GM18502 (cell line): ENCODE results near the gene FAT3.

Source experiments
- ATAC-seq: cut with Tn5 transposase; IDR thresholded peaks from one replicate; pipeline ENCODE4 v1.9.1; 2021; ENCODE audit warnings: mild to moderate bottlenecking; ENCODE audit not compliant: unreplicated experiment, poor library complexity

The FAT3 gene

DNA sequence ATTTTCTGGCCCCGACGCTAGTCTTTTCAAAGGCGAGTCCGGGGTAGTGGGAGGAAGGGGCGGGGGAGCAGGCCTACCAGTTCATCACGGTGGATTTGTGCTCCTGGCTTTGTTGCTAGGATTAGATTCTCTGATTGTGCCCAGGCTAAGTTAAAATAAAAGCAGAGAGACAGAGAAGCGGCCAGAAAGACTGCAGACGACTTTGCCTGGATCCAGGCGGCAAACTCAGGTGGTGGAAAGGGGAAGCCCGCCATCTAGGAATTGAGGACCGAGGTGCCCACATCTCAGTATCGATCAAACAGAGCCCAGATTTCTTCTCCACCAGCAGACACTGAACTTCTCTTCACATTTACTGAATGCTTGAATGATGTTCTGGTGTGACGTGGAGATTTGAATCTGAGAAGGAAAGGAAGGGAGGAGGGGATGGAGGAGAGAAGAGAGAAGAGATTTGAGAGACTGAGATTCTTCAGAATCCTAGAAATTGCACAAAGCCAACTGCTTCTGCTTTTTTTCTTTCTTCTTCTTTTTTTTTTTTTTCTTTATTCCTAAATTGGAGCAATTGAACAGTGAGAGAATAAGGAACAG lies 2.7 kb downstream of the FAT3 start:
- no peak for ATAC-seq

DNA sequence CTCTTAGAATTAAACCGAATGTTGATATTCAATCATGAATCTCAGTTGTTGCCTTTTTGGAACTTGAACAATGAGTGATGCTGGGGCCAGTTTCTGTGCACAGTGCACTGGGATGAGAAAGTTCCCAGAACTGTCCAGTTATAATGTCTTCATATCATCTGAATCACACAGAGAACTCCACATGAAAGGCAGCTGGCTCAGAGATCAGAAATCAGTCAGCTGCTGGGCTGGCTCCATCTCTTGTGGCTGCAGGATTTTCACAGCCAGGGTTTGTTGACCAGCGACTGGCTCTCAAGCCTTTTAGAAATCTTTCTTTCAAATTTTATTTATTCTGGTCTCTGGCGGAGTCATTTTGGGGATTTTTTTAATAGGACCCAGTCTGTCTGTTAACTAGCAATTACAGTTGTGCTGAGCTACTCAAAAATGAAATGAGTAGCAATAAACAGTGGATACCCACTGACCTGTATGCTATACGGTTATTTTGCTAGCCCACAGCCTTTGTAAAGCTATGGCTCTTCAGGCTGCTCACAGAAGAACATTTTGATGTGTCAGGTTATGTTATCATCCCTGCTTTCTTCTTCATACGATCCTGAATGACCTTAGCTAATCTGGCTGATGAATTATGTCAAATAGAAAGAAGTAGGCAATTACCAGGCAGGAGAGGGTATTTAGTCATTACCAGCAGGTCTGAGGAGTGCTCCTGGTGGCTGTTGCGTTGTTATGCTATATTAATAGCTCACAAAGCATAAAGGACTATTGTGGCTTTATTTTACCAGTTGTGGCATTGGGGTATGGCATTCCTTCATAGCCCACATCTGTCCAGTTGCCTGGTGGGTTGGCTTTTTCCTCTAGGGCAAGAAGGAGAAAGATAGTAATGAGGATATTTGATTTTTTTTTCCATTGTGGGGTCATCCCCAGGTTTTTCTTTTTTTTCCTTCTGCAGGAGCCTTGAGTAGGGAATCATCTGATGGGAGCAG lies 3.6 kb downstream of the FAT3 start:
- no peak for ATAC-seq

GRCh38 chr11:92236856-92237255 lies 12.2 kb downstream of the FAT3 start:
- no peak for ATAC-seq

GRCh38 chr11:92240916-92241315 lies 16.3 kb downstream of the FAT3 start:
- no peak for ATAC-seq

DNA sequence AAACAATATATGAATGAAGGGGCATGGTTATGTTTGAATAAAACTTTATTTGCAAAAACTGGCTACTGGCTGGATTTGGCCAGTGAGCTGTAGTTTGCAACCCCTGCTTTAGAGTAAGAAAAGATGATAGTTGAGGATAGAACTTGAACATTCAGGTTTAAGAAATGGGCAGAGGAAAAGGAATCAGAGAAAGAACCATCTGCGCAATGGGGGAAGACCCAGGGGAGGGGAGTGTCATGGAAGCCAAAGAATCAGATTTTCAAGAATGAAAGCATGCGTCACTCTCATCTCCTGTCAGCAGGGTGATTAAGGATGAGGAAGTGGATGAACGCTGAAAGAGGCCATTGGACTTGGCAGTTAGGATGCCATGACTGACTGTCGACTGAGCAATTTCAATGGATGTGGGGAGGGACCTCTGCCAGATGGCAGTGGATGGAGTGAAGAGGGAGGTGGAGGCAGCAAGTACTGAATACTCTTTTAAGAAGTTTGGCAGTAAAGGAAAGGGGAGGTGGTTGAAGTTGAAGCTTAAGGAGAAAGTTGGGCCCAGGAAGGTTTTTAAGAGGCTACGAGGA lies 21.2 kb downstream of the FAT3 start:
- ATAC-seq = no peak

DNA sequence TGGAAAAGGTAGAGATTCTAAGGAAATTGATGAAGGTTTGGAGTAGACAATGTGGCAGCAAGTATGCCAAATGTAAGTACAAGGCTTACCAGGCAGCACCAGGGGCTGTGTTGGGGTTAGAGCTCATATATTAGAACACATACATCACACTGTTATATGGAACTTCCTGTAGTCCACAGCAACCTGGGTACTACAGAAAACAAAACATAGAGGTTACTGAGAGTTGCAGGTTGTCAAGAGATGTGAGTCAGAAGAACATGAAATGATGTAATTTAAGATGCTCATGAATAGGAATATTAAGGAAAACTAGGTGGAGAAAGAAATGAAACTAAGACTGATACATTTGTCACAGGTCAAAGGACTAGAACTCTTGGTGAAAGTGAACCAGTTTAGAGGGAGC lies 22.0 kb downstream of the FAT3 start:
- no peak for ATAC-seq

DNA sequence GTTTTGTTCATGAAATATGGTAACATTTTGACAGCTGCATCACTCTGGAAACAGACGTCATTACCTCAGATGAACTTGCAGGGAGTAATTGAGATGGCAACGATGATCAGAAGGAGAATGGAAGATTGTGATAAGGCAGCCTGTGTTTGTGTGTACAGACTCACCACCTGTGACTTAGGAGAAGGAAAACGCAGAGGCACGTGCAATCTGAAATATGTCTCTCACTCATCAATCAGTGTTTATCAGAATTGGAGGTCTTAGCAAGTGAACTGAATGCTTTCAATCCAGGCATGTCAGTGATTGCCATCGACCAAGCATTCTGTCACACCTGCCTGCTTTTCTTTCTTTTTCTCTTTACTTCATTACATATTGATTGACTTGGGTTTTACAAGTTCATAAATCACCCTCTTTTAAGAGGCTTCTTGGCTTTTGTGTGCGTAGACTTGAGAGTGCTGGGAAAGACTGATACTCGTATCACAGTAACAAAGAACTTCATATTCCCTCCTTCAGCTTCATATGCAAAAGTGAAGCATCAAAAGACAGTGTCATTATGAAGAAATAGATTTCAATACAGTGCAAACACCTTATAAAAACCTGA lies 24.6 kb downstream of the FAT3 start:
- no peak for ATAC-seq

- ATAC-seq = no peak
Observed at GRCh38 chr11:92251980-92252379, 27.4 kb downstream of the FAT3 start.

GRCh38 chr11:92253421-92253820 lies 28.8 kb downstream of the FAT3 start:
- ATAC-seq = no peak

DNA sequence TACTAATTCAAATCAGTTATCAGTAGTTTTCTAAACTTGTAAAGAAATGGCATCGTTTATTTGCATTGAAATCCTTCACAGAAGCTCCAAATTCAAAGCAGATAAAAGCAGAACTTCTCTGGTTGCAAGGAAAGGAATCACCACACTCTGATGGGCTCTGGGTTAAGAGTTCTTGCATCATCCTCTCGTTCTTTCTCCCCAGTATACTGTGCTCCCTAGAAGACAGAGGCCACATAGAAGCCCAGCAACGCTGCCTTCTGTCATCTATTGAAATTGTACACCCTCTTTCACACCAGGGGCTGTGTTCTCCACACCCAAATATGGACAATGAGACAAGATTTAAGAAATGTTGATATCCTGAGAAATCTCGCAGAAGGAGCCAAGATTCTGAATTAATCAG lies 29.3 kb downstream of the FAT3 start:
- no peak for ATAC-seq

DNA sequence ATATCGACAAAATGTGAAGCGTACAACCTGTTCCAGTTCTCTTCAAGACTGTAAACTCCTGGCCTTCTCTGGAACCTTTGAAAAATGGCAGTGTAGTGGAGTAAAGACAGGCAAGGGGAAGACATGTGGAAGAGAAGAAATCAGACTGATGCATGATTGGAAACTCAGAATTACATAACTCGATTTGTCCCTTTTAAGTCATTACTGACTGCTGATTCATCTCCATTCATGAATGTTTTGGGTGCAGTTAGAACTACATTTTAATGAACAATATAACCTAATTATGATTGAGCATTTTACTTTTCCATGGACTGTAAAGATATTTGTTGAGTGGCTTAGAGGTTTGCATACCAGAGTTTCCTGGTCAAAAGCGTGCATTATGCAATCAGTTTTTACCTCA lies 32.9 kb downstream of the FAT3 start:
- no peak for ATAC-seq

DNA sequence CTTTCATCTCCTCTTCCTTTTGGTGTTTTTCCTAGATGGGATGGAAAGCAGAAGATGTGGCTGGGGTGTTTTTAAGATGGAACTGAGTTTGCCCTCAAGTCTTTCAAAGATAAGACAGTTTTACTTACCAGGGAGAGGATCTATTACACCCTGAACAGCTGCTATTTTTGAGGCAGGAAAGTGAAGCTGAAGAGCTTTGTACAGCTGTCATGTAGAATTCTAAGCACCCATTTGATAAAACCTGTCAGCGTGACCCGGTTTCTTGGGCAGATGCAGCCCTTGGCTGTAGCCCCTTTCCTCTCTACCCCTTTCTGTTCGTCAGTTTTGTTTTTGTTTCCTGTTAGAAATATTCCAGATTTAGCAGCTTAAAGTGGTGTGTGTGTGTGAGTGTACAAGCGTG lies 35.2 kb downstream of the FAT3 start:
- ATAC-seq = no peak

- ATAC-seq = no peak
Observed at GRCh38 chr11:92264350-92264749, 39.7 kb downstream of the FAT3 start.

DNA sequence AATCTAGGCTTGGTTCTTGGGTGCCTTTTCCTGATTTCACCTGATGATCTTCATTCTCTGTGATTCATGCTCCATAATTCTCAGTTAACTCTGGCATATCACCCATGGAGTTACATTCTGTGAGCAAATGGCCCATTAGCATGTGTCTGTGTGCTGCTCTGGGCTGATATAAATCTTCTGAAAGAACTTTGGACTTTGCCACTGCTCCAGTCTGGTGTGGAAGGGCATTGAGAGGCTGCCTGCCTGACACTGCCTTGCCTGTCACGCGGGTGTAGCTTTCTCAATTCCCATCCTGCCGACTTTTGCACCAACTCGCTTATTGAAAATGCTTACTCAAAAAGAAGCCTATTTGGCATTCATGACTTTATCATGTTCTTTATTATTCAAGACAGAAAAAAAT lies 42.2 kb downstream of the FAT3 start:
- ATAC-seq = no peak

- no peak for ATAC-seq
Observed at GRCh38 chr11:92267278-92267677, 42.7 kb downstream of the FAT3 start.

- ATAC-seq = no peak
Observed at GRCh38 chr11:92267968-92268367, 43.4 kb downstream of the FAT3 start.

DNA sequence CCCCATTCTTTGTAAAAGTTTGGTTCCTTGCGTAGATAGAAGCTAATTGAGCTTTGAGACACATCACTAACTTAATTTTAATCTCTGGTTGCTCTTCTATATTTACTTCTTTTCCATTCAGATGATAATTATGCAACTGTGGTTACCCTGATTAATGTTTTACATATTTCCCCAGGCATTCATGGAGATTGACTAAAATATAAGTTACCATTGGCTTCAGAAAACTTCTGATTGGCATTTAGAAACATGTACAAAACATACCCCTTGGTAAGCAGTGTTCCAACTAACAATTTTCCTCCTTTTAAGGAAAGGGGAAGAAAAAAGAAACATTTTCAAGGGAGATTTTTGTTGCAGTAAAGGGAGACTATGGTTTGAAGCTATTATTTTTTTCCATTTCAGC lies 43.9 kb downstream of the FAT3 start:
- ATAC-seq = no peak

GRCh38 chr11:92269021-92269420 lies 44.4 kb downstream of the FAT3 start:
- no peak for ATAC-seq

DNA sequence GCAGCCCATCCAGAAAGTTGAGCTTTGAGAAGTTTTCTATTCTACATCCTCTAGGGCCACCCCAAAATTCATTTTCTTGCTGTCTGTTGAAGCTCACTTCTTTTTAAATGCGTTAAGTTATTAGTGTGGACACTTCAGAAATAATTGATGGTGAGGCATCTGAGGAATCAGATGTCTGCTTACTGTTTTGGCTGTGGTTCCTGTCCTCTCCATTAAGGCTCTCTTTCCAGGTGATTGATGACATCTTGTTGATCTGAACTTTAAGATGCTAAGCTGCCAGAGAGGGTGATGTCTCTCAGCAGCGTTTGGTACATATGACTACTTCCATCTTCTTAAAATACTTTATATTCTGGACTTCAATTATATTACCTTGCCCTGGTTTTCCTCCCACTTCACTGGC lies 45.2 kb downstream of the FAT3 start:
- no peak for ATAC-seq

DNA sequence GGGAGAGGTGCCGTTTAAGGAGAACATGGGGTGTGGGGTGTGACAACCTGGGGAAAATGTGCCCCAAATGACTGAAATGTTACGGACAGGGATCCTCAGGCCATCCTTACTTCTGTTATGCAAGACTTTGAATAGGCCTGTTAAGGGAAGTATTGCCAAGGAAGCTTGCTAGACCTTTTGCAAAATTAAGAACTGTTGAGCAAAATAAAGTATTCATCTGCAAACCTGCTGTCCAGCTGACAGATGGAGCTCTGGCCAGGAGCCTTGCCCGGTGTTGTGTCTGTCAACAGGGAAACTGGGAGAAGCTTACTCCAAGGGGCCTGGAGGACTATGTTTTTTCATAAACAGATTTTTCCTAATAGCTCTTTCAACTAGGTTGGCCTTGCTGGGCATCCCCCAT lies 48.0 kb downstream of the FAT3 start:
- no peak for ATAC-seq
